GM10248 (cell line): ENCODE results near the gene ZNF219.
"Not testable (repeated sequence)": the region's sequence is repeated elsewhere in the genome, so short reads cannot be mapped to it uniquely, and the experiment has no call there.

Experiments used
- CTCF ChIA-PET: fragments of 300-600 bp; sonication (Branson Sonifier 250); formaldehyde crosslinking; extraction: SDS; loops from one replicate; lab custom pipeline; 2021; ENCODE audit warnings: antibody characterized with exemption; lab: Yijun Ruan, JAX
- POLR2A ChIA-PET: fragments of 350-650 bp; sonication (Branson Sonifier 250); formaldehyde crosslinking; extraction: SDS; loops from one replicate; lab custom pipeline; 2020; ENCODE audit warnings: antibody characterized with exemption; lab: Yijun Ruan, JAX
- DNase-seq: peaks from one replicate; pipeline ENCODE4 v3.0.0; 2012; ENCODE audit errors: extremely low spot score
- CTCF ChIP-seq: IDR thresholded peaks from 2 replicates; pipeline ENCODE4 v1.5.1; 2012; ENCODE audit warnings: mild to moderate bottlenecking, low read depth; ENCODE audit errors: extremely low read depth, missing control alignments, control extremely low read depth

The ZNF219 gene

GRCh38 chr14:21047378-21047781 is 51.1 kb downstream of the ZNF219 start:
- no peak for DNase-seq
- TF ChIP-seq CTCF: no peak
- ChIA-PET CTCF (interaction anchor here (0.8 to 3.9 kb wide), 11 partner anchors 11 to 76 kb away, joined by 3 to 28 read pairs (median 4); partner anchors contain the start of gene RNASE13), POLR2A (no interaction called here)

GRCh38 chr14:21043974-21044618 is 54.4 kb downstream of the ZNF219 start:
- DNase-seq: no peak
- TF ChIP-seq CTCF: no peak
- ChIA-PET POLR2A (no interaction called here), CTCF (interaction anchor here (1.0 to 2.8 kb wide), 6 partner anchors 22 to 72 kb away, joined by 3 to 20 read pairs (median 6); partner anchors contain the start of gene ARHGEF40)

- DNase-seq: no peak
- POLR2A ChIA-PET: no interaction called here
- CTCF ChIA-PET: interaction anchor here (1.0 to 2.8 kb wide), 7 partner anchors 10 to 71 kb away, joined by 3 to 20 read pairs (median 4); partner anchors contain the start of gene ARHGEF40
- TF ChIP-seq CTCF: no peak
Observed at GRCh38 chr14:21043387-21043973, 55.0 kb downstream of the ZNF219 start.

GRCh38 chr14:21042918-21043317 is 55.5 kb downstream of the ZNF219 start:
- CTCF ChIA-PET: interaction anchor here (1.0 to 2.8 kb wide), 5 partner anchors 9 to 71 kb away, joined by 3 to 20 read pairs (median 7); partner anchors contain the start of gene ARHGEF40
- no peak for DNase-seq
- POLR2A ChIA-PET: no interaction called here
- no peak for TF ChIP-seq CTCF

- no peak for DNase-seq
- no peak for TF ChIP-seq CTCF
- ChIA-PET CTCF (interaction anchor here (1.2 to 4.1 kb wide), 4 partner anchors 23 to 63 kb away, joined by 3 to 66 read pairs (median 18); no protein-coding TSS in a partner anchor), POLR2A (no interaction called here)
Observed at GRCh38 chr14:21041676-21042433, 56.6 kb downstream of the ZNF219 start, which contains the start of gene RNASE7. Gene RNASE7, plus strand, starts transcription at chr14:21042362. Its CDS starts 631 bp downstream, at chr14:21042993.

- POLR2A ChIA-PET, DNase-seq: not testable (repeated sequence)
- CTCF ChIA-PET: interaction anchor here (0.9 to 4.1 kb wide), 13 partner anchors 9 to 182 kb away, joined by 3 to 66 read pairs (median 3); partner anchors contain the start of genes RNASE8 and TPPP2
Observed at GRCh38 chr14:21040941-21041340, 57.5 kb downstream of the ZNF219 start.
